C4-2B (cell line): ENCODE data around the gene MRGPRE.

Experiments used
- ZFX ChIP-seq: fragments of 450-650 bp; IDR thresholded peaks from 2 replicates; pipeline ENCODE4 v1.6.1; 2017
- TF ChIP-seq, protein P1 (sequence below): fragments of 450-650 bp; conservative IDR thresholded peaks from 2 replicates; pipeline ENCODE4 v1.5.1; 2017; ENCODE audit warnings: mild to moderate bottlenecking

DNA sequence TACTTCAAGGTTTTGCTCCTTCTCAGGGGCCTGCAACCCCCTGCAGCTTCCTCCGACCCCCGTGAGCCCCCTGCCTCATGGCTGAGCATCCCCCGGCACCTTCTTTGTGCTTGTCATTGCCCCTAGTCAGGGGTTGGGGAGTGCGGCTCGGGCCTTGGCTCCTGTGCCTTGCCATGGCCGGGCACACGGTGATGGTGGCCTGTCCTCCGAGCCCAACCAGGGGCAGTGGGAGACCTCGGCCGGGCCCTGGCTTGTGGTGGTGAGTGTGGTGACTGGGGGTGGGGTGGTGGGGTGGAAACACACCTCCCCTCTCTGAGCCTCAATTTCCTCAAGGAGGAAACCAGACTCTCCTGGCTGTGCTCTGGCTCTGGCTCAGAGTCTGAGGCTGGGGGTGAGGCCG lies 12.1 kb downstream of the MRGPRE start:
- TF ChIP-seq, protein P1, sequence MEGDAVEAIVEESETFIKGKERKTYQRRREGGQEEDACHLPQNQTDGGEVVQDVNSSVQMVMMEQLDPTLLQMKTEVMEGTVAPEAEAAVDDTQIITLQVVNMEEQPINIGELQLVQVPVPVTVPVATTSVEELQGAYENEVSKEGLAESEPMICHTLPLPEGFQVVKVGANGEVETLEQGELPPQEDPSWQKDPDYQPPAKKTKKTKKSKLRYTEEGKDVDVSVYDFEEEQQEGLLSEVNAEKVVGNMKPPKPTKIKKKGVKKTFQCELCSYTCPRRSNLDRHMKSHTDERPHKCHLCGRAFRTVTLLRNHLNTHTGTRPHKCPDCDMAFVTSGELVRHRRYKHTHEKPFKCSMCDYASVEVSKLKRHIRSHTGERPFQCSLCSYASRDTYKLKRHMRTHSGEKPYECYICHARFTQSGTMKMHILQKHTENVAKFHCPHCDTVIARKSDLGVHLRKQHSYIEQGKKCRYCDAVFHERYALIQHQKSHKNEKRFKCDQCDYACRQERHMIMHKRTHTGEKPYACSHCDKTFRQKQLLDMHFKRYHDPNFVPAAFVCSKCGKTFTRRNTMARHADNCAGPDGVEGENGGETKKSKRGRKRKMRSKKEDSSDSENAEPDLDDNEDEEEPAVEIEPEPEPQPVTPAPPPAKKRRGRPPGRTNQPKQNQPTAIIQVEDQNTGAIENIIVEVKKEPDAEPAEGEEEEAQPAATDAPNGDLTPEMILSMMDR, result no peak
- no peak for TF ChIP-seq ZFX
